Endothelial cell of hepatic sinusoid (primary cell): ENCODE data around the gene FAM25G.
"Not testable (repeated sequence)": the region's sequence is repeated elsewhere in the genome, so short reads cannot be mapped to it uniquely, and the experiment has no call there.

Experiments
- in situ Hi-C: cut with HindIII; loops from 2 replicates; pipeline ENCODE4 v1.10.0; 2017; ENCODE audit warnings: low sequenced_read_pairs

FAM25G gene

GRCh38 chr10:47465216-47465917 lies 26.1 kb downstream of the FAM25G start:
- in situ Hi-C loops: not testable (repeated sequence)

- in situ Hi-C loops: not testable (repeated sequence)
Measured at GRCh38 chr10:47462577-47463358, 28.7 kb downstream of the FAM25G start.

GRCh38 chr10:47461261-47461687 lies 30.2 kb downstream of the FAM25G start:
- in situ Hi-C loops: not testable (repeated sequence)

GRCh38 chr10:47458466-47459154 lies 32.9 kb downstream of the FAM25G start:
- in situ Hi-C loops: no loop called here

- in situ Hi-C loops: no loop called here
Measured at GRCh38 chr10:47457826-47458225, 33.7 kb downstream of the FAM25G start.

GRCh38 chr10:47457528-47457820 lies 34.0 kb downstream of the FAM25G start:
- in situ Hi-C loops: no loop called here

GRCh38 chr10:47456794-47457527 lies 34.5 kb downstream of the FAM25G start:
- in situ Hi-C loops: no loop called here

GRCh38 chr10:47456079-47456785 lies 35.3 kb downstream of the FAM25G start:
- in situ Hi-C loops: no loop called here

GRCh38 chr10:47455350-47456078 lies 36.0 kb downstream of the FAM25G start:
- in situ Hi-C loops: not testable (repeated sequence)

GRCh38 chr10:47454780-47455058 lies 36.8 kb downstream of the FAM25G start:
- in situ Hi-C loops: no loop called here

- in situ Hi-C loops: no loop called here
Measured at GRCh38 chr10:47454008-47454779, 37.3 kb downstream of the FAM25G start.

- in situ Hi-C loops: no loop called here
Measured at GRCh38 chr10:47453141-47454007, 38.1 kb downstream of the FAM25G start.

GRCh38 chr10:47452495-47453140 lies 38.9 kb downstream of the FAM25G start:
- in situ Hi-C loops: no loop called here

- in situ Hi-C loops: no loop called here
Measured at GRCh38 chr10:47451998-47452494, 39.5 kb downstream of the FAM25G start.

GRCh38 chr10:47451273-47451997 lies 40.1 kb downstream of the FAM25G start:
- in situ Hi-C loops: no loop called here

GRCh38 chr10:47450442-47450841 lies 41.1 kb downstream of the FAM25G start:
- in situ Hi-C loops: no loop called here

GRCh38 chr10:47449979-47450378 lies 41.5 kb downstream of the FAM25G start:
- in situ Hi-C loops: no loop called here
